ENCODE data around the gene TGFBR3L.
"Not testable (repeated sequence)": the region's sequence is repeated elsewhere in the genome, so short reads cannot be mapped to it uniquely, and the experiment has no call there.

TGFBR3L gene

GRCh38 chr19:7914099-7914498, 531 bp upstream of the TGFBR3L start:
- H3K4me3 ChIP-seq (ENCODE audit: low read depth, low read length) = no peak overlapping the region
- ChIA-PET POLR2A (no interaction called here), CTCF (no interaction called here)
- DNase-seq (ENCODE audit: low read depth, low spot score) = no peak
- no peak for TF ChIP-seq CTCF (IDR thresholded peaks at IDR 0.05; ENCODE audit: insufficient read depth, low read length, missing control alignments)

DNA sequence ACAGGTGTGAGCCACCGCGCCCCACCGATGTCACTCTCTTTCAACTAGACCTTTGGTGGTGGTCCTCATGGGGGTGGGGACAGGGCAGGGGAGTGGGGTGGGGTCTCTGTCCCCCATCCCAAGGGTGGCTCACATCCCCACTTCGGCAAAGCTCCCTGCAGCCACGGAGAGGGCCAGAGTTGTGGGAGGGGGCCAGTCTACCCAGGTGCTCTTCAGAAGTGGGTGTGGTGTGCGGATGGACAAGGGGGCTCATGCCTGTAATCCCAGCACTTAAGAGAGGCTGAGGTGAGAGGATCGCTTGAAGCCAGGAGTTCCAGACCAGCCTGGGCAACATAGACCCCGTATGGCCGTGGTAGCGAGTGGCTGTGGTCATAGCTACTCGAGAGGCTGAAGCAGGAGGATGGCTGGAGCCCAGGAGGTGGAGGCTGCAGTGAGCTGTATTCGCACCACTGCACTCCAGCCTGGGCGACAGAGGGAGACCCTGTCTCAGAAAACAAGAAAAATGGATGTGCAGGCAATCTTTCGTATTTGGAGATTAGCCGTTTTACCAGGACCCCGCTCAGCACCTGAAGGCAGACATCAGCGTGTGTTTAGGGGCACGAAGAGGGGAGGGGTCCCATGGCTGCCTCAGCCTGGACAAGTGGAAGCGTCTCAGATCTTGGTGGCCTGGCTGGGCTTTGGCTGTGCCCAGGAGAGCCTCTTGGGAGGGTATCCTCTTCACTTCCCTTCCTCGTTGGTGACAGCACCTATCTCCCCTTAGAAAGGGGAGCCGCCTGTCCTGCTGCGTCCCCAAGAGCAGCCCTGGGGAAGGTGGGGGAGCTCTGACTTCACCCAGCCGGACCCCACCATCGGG, 846 bp downstream of the TGFBR3L start:
- H3K4me3 ChIP-seq (ENCODE audit: low read depth, low read length) = peak overlapping the region; percentile 45
- DNase-seq (ENCODE audit: low read depth, low spot score) = no peak
- CTCF ChIA-PET = interaction anchor here (0.7 to 2.0 kb wide), 3 partner anchors 12 to 61 kb away, joined by 3 to 6 read pairs (median 6); partner anchors contain the start of gene MAP2K7
- no peak for TF ChIP-seq CTCF (IDR thresholded peaks at IDR 0.05; ENCODE audit: insufficient read depth, low read length, missing control alignments)
- POLR2A ChIA-PET = interaction anchor here (0.8 kb wide), 1 partner anchor 12 kb away, joined by 4 read pairs; the partner anchor contains the start of gene MAP2K7

DNA sequence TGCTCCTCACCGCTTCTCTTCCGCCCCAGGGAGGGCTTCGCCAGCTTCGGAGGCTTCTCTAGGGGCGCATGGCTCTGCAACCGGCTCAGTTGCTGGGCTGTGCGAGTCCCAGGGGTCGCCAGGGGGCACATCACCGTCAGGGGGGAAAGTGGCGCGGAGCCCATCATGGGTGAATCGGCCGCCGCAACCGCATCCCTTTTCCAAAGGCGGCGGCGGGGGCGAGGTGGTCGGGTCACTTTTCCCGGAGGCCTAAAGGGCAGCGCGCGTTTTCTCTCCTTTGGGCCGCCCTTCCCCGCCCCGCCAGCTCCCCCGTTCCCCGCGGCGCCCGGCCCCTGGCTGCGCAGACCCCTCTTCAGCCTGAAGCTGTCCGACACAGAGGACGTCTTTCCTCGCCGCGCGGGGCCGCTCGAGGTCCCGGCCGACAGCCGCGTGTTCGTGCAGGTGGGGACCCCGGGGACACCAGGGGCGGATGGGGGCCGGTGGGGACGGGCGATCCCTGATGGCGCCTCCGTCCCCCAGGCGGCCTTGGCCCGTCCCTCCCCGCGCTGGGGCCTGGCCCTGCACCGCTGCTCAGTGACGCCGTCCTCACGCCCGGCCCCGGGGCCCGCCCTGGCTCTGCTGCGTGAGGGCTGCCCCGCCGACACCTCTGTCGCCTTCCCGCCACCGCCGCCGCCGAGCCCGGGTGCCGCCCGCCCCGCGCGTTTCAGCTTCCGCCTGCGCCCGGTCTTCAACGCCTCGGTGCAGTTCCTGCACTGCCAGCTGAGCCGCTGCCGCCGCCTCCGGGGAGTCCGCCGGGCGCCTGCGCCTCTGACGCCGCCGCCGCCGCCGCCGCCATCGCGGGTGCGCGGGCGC, 1.7 kb downstream of the TGFBR3L start:
- peak; percentile 4 for TF ChIP-seq CTCF (IDR thresholded peaks at IDR 0.05; ENCODE audit: insufficient read depth, low read length, missing control alignments)
- ChIA-PET CTCF (interaction anchor here (1.0 to 3.5 kb wide), 6 partner anchors 8 to 87 kb away, joined by 3 to 18 read pairs (median 6); partner anchors contain the start of gene MAP2K7), POLR2A (interaction anchor here (0.7 to 0.8 kb wide), 2 partner anchors 13 kb away, joined by 3 to 4 read pairs; partner anchors contain the start of gene MAP2K7)
- H3K4me3 ChIP-seq (ENCODE audit: low read depth, low read length) = peak overlapping the region; percentile 45
- no peak for DNase-seq (ENCODE audit: low read depth, low spot score)

DNA sequence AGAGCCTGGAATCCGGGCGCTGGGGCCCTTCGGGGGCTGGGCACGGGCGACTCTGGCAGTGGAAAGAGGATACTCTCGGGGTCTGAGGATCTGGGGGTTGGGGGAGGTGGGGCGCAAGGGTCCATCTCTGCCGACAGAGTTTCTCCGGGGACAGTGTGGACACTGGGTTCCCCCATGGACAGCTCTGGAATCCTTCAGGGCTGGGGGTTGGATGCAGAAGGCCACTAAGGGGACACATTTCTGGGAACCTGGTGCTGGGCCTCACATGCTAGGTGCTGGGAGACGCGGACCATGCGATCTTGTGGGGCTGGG, 2.3 kb downstream of the TGFBR3L start:
- TF ChIP-seq CTCF (IDR thresholded peaks at IDR 0.05; ENCODE audit: insufficient read depth, low read length, missing control alignments) = no peak
- CTCF ChIA-PET = interaction anchor here (1.0 to 5.9 kb wide), 9 partner anchors 9 to 86 kb away, joined by 3 to 29 read pairs (median 7); partner anchors contain the start of genes MAP2K7 and TIMM44
- DNase-seq (ENCODE audit: low read depth, low spot score) = no peak
- H3K4me3 ChIP-seq (ENCODE audit: low read depth, low read length) = peak overlapping the region; percentile 41
- POLR2A ChIA-PET = interaction anchor here (0.7 kb wide), 1 partner anchor 14 kb away, joined by 3 read pairs; the partner anchor contains the start of gene MAP2K7

GRCh38 chr19:7917267-7918061, 2.8 kb downstream of the TGFBR3L start:
- DNase-seq (ENCODE audit: low read depth, low spot score) = no peak
- TF ChIP-seq CTCF (IDR thresholded peaks at IDR 0.05; ENCODE audit: insufficient read depth, low read length, missing control alignments) = peak; percentile 86
- ChIA-PET POLR2A (interaction anchor here (0.7 to 1.3 kb wide), 3 partner anchors 12 to 14 kb away, joined by 3 to 6 read pairs (median 3); partner anchors contain the start of gene MAP2K7), CTCF (interaction anchor here (1.0 to 5.9 kb wide), 12 partner anchors 8 to 336 kb away, joined by 3 to 29 read pairs (median 4); partner anchors contain the start of genes MAP2K7 and TIMM44)
- H3K4me3 ChIP-seq (ENCODE audit: low read depth, low read length) = peak overlapping the region; percentile 41

- CTCF ChIA-PET = interaction anchor here (0.8 to 5.9 kb wide), 11 partner anchors 9 to 336 kb away, joined by 3 to 29 read pairs (median 7); partner anchors contain the start of genes MAP2K7 and TIMM44
- peak overlapping the region; percentile 41 for H3K4me3 ChIP-seq (ENCODE audit: low read depth, low read length)
- POLR2A ChIA-PET = interaction anchor here (0.7 to 1.3 kb wide), 2 partner anchors 13 to 14 kb away, joined by 3 to 6 read pairs; partner anchors contain the start of gene MAP2K7
- DNase-seq (ENCODE audit: low read depth, low spot score) = not testable (repeated sequence)
Observed at GRCh38 chr19:7918062-7918614, 3.5 kb downstream of the TGFBR3L start.
